Activated CD8-positive, alpha-beta memory T cell treated with anti-CD3 and anti-CD28 coated beads, Interleukin-2, amount 50 U/mL, for 24 hours (primary cell): Measurements from ENCODE around the gene TNIP2.
"Not testable (repeated sequence)": the region's sequence is repeated elsewhere in the genome, so short reads cannot be mapped to it uniquely, and the experiment has no call there.

Experiments
- DNase-seq: peaks from one replicate; pipeline ENCODE4 v3.0.0-alpha.2; 2020; ENCODE audit errors: extremely low read depth

TNIP2 gene

GRCh38 chr4:2768921-2769336, 12.8 kb upstream of the TNIP2 start:
- no peak for DNase-seq

GRCh38 chr4:2768124-2768523, 12.0 kb upstream of the TNIP2 start:
- DNase-seq: no peak

- DNase-seq: no peak
Measured at GRCh38 chr4:2767705-2768074, 11.6 kb upstream of the TNIP2 start.

GRCh38 chr4:2767046-2767704, 11.0 kb upstream of the TNIP2 start:
- no peak for DNase-seq

- no peak for DNase-seq
Measured at GRCh38 chr4:2765832-2766526, 9.8 kb upstream of the TNIP2 start.

- DNase-seq: no peak
Measured at GRCh38 chr4:2763511-2763967, 7.4 kb upstream of the TNIP2 start.

GRCh38 chr4:2762486-2763370, 6.6 kb upstream of the TNIP2 start:
- DNase-seq: not testable (repeated sequence)

GRCh38 chr4:2762048-2762447, 5.9 kb upstream of the TNIP2 start:
- DNase-seq: no peak

GRCh38 chr4:2761035-2761923, 5.1 kb upstream of the TNIP2 start:
- no peak for DNase-seq

GRCh38 chr4:2757426-2757825, 1.3 kb upstream of the TNIP2 start:
- no peak for DNase-seq

- no peak for DNase-seq
Measured at GRCh38 chr4:2756691-2757350, 685 bp upstream of the TNIP2 start.

- no peak for DNase-seq
Measured at GRCh38 chr4:2754848-2755819, 1.0 kb downstream of the TNIP2 start.

GRCh38 chr4:2753436-2753835, 2.7 kb downstream of the TNIP2 start:
- no peak for DNase-seq

GRCh38 chr4:2750719-2751605, 5.2 kb downstream of the TNIP2 start:
- no peak for DNase-seq

- no peak for DNase-seq
Measured at GRCh38 chr4:2746891-2747695, 9.0 kb downstream of the TNIP2 start.

GRCh38 chr4:2745981-2746806, 9.9 kb downstream of the TNIP2 start:
- DNase-seq: peak; percentile 86

- no peak for DNase-seq
Measured at GRCh38 chr4:2745516-2745915, 10.6 kb downstream of the TNIP2 start.
